H9 (cell line): ENCODE measurements around the gene CRNKL1. TPM values are rescaled to one million over a fixed set of nuclear protein-coding genes. Genes with fewer than 3 reads are reported as not detected.
A peak's percentile ranks its signal among the peaks of the same experiment; 100 is the strongest.

Experiments used
- DNase-seq: peaks from one replicate; pipeline ENCODE4 v3.0.0-alpha.2; 2017
- H2AFZ ChIP-seq: one replicate; pipeline ENCODE4 v1.6.1; 2013; ENCODE audit warnings: mild to moderate bottlenecking, low read length, control low read depth, moderate library complexity
- H2AK5ac ChIP-seq: 2 replicates; pipeline ENCODE4 v1.6.1; 2013; ENCODE audit warnings: low read length, control low read depth, mixed read lengths; ENCODE audit not compliant: insufficient read length
- H2BK120ac ChIP-seq: one replicate; pipeline ENCODE4 v1.6.1; 2013; ENCODE audit warnings: low read depth, mild to moderate bottlenecking, low read length, control low read depth, inconsistent platforms; ENCODE audit not compliant: poor library complexity, severe bottlenecking
- H2BK12ac ChIP-seq: 2 replicates; pipeline ENCODE4 v1.6.1; 2013; ENCODE audit warnings: low read length, control low read depth, mixed read lengths, low read depth; ENCODE audit not compliant: insufficient read length
- H2BK15ac ChIP-seq: 2 replicates; pipeline ENCODE4 v1.6.1; 2013; ENCODE audit warnings: low read depth, low read length, control low read depth
- H2BK20ac ChIP-seq: one replicate; pipeline ENCODE4 v1.6.1; 2013; ENCODE audit warnings: low read depth, mild to moderate bottlenecking, low read length, control low read depth, inconsistent platforms; ENCODE audit not compliant: poor library complexity, severe bottlenecking
- H2BK5ac ChIP-seq: 2 replicates; pipeline ENCODE4 v1.6.1; 2013; ENCODE audit warnings: low read length, control low read depth, mixed read lengths; ENCODE audit not compliant: insufficient read length
- H3K14ac ChIP-seq: 2 replicates; pipeline ENCODE4 v1.6.1; 2013; ENCODE audit warnings: low read length, control low read depth; ENCODE audit not compliant: insufficient read depth
- H3K18ac ChIP-seq: 2 replicates; pipeline ENCODE4 v1.6.1; 2013; ENCODE audit warnings: low read depth, mild to moderate bottlenecking, mixed read lengths, low read length, control low read depth; ENCODE audit not compliant: insufficient read length
- H3K23ac ChIP-seq: 2 replicates; pipeline ENCODE4 v1.6.1; 2013; ENCODE audit warnings: low read length, control low read depth, mixed read lengths, low read depth; ENCODE audit not compliant: insufficient read length
- H3K23me2 ChIP-seq: 2 replicates; pipeline ENCODE4 v1.6.1; 2013; ENCODE audit warnings: low read depth, mild to moderate bottlenecking, mixed read lengths, low read length, control low read depth; ENCODE audit not compliant: insufficient read length, poor library complexity, severe bottlenecking
- H3K27ac ChIP-seq: 2 replicates; pipeline ENCODE4 v1.5.1; 2013; ENCODE audit warnings: low read length, control low read depth, mixed read lengths, low read depth; ENCODE audit not compliant: insufficient read length
- H3K27me3 ChIP-seq: 2 replicates; pipeline ENCODE4 v1.6.1; 2013; ENCODE audit warnings: low read length, control low read depth, inconsistent platforms; ENCODE audit not compliant: insufficient read depth
- H3K4ac ChIP-seq: 2 replicates; pipeline ENCODE4 v1.6.1; 2013; ENCODE audit warnings: low read depth, mild to moderate bottlenecking, control low read depth, inconsistent platforms, low read length, moderate library complexity
- H3K4me1 ChIP-seq: 2 replicates; pipeline ENCODE4 v1.6.1; 2013; ENCODE audit warnings: low read length, control low read depth, inconsistent platforms; ENCODE audit not compliant: insufficient read depth
- H3K4me2 ChIP-seq: 2 replicates; pipeline ENCODE4 v1.6.1; 2013; ENCODE audit warnings: low read length, control low read depth, mixed read lengths; ENCODE audit not compliant: insufficient read length, insufficient read depth
- H3K56ac ChIP-seq: 2 replicates; pipeline ENCODE4 v1.6.1; 2013; ENCODE audit warnings: low read depth, mild to moderate bottlenecking, mixed read lengths, low read length, control low read depth; ENCODE audit not compliant: insufficient read length
- H3K79me1 ChIP-seq: 2 replicates; pipeline ENCODE4 v1.6.1; 2013; ENCODE audit warnings: low read depth, mild to moderate bottlenecking, moderate library complexity, low read length, control low read depth, inconsistent platforms; ENCODE audit not compliant: insufficient read depth, poor library complexity, severe bottlenecking
- H3K79me2 ChIP-seq: 2 replicates; pipeline ENCODE4 v1.6.1; 2013; ENCODE audit warnings: low read length, control low read depth, inconsistent platforms; ENCODE audit not compliant: insufficient read depth
- H3K9ac ChIP-seq: 2 replicates; pipeline ENCODE4 v1.6.1; 2013; ENCODE audit warnings: low read length, control low read depth, mixed read lengths; ENCODE audit not compliant: insufficient read length; ENCODE audit errors: extremely low read depth
- H3K9me3 ChIP-seq: one replicate; pipeline ENCODE4 v1.6.1; 2013; ENCODE audit warnings: low read depth, low read length, inconsistent platforms; ENCODE audit not compliant: control insufficient read depth
- H3T11ph ChIP-seq: one replicate; pipeline ENCODE4 v1.6.1; 2013; ENCODE audit warnings: mild to moderate bottlenecking, low read length, control low read depth, inconsistent platforms
- H4K20me1 ChIP-seq: one replicate; pipeline ENCODE4 v1.6.1; 2013; ENCODE audit not compliant: control insufficient read depth, insufficient read length, insufficient read depth
- H4K5ac ChIP-seq: 2 replicates; pipeline ENCODE4 v1.6.1; 2013; ENCODE audit warnings: low read depth, mild to moderate bottlenecking, mixed read lengths, low read length, control low read depth; ENCODE audit not compliant: insufficient read length
- H4K8ac ChIP-seq: replicated peaks from 2 replicates; pipeline ENCODE4 v1.6.1; 2013; ENCODE audit warnings: low read length, control low read depth, mixed read lengths, low read depth; ENCODE audit not compliant: insufficient read length
- H4K91ac ChIP-seq: 2 replicates; pipeline ENCODE4 v1.6.1; 2013; ENCODE audit warnings: low read depth, mild to moderate bottlenecking, moderate library complexity, mixed read lengths, low read length, control low read depth; ENCODE audit not compliant: insufficient read length
- H3K27ac Mint-ChIP-seq, 3 experiments: 2 replicates in 2 of 3; 3 replicates in 1 of 3; pipeline ENCODE4 v1.8.0; 2020 to 2021; ENCODE audit warnings: mixed read lengths in 3 of 3, mild to moderate bottlenecking in 1 of 3, moderate library complexity in 1 of 3
- H3K27me3 Mint-ChIP-seq: 2 replicates; pipeline ENCODE4 v1.8.0; 2021; ENCODE audit warnings: low read depth, mild to moderate bottlenecking, moderate library complexity, mixed read lengths
- H3K36me3 Mint-ChIP-seq, 3 experiments: 2 replicates in 2 of 3; 3 replicates in 1 of 3; pipeline ENCODE4 v1.8.0; 2020 to 2021; ENCODE audit warnings: low read depth in 3 of 3, mixed read lengths in 3 of 3; ENCODE audit not compliant: insufficient read depth in 1 of 3
- H3K4me1 Mint-ChIP-seq, 2 experiments: 2 replicates each; pipeline ENCODE4 v1.8.0; 2020; ENCODE audit warnings: mixed read lengths in 2 of 2
- H3K4me3 Mint-ChIP-seq, 2 experiments: 2 replicates in 1 of 2; 3 replicates in 1 of 2; pipeline ENCODE4 v1.8.0; 2020 to 2021; ENCODE audit warnings: mild to moderate bottlenecking in 2 of 2, mixed read lengths in 2 of 2, moderate library complexity in 1 of 2
- H3K9me3 Mint-ChIP-seq, 2 experiments: 2 replicates in 1 of 2; 3 replicates in 1 of 2; pipeline ENCODE4 v1.8.0; 2020; ENCODE audit warnings: mild to moderate bottlenecking in 2 of 2, mixed read lengths in 2 of 2, moderate library complexity in 1 of 2
- CTCF ChIP-seq: fragments of 200-600 bp; sonication (generic); conservative IDR thresholded peaks from 3 replicates; pipeline ENCODE4 v1.8.0; 2021; ENCODE audit warnings: antibody characterized with exemption, mild to moderate bottlenecking
- WGBS: extraction: QIAGEN DNeasy Blood & Tissue Kit; methylation state at CpG from one replicate; pipeline ENCODE4 v1.1.7; 2013; ENCODE audit warnings: missing lambda C conversion rate, low lambda C conversion rate, mixed read lengths; ENCODE audit not compliant: insufficient read length; ENCODE audit errors: extremely low coverage; 5-methylcytosine and 5-hydroxymethylcytosine counted together
- total RNA-seq: library from RNA; stranded (reverse); gene quantifications from 2 replicates; pipeline ENCODE4 v1.2.1, GENCODE V29; 2021

CRNKL1 gene
- total RNA-seq, 1 experiment from 2014 or later = 30.2 TPM

- Histone ChIP-seq H2BK12ac (no peak overlapping the region), H4K5ac (no peak overlapping the region), H3K9me3 (no peaks in the 10 kb centered on the region), H3K79me2 (peaks cover 11% of the 10 kb centered on the region; the same call in 1 of the 2 replicates), H4K91ac (no peak overlapping the region), H3K14ac (no peak overlapping the region), H3K4me2 (peak overlapping the region; percentile 44), H3K9ac (peak overlapping the region; percentile 39), H2AK5ac (no peak overlapping the region), H3K4me1 (peaks cover 2% of the 10 kb centered on the region; the same call in 1 of the 2 replicates), H3T11ph (no peak overlapping the region), H3K79me1 (peaks cover 6% of the 10 kb centered on the region), H4K20me1 (no peaks in the 10 kb centered on the region), H2BK20ac (no peak overlapping the region), H2AFZ (no peak overlapping the region), H3K27ac (no peak overlapping the region), H2BK15ac (no peak overlapping the region), H3K56ac (no peak overlapping the region), H4K8ac (no peak overlapping the region), H2BK5ac (no peak overlapping the region), H2BK120ac (no peak overlapping the region), H3K27me3 (no peaks in the 10 kb centered on the region), H3K23me2 (no peaks in the 10 kb centered on the region), H3K18ac (no peak overlapping the region), H3K4ac (no peak overlapping the region), H3K23ac (no peak overlapping the region)
- H3K9me3 Mint-ChIP-seq = no peaks in the 10 kb centered on the region
- H3K36me3 Mint-ChIP-seq = peaks cover 0 to 8% (median 6%) of the 10 kb centered on the region in 3 experiments; a peak in 4 of 7 replicates
- 0 out of 3 replicates have a peak, but pooled peaks have one; percentile 16 for TF ChIP-seq CTCF
- no peak for DNase-seq
- peak overlapping the region; percentile 83 to 88 for H3K4me3 Mint-ChIP-seq
- H3K27ac Mint-ChIP-seq = peak overlapping the region in 1 of 3 experiments; percentile 77; a peak in 2 of 7 replicates
- H3K4me1 Mint-ChIP-seq = peaks cover 16 to 27% of the 10 kb centered on the region in 2 experiments
- WGBS = no CpG with 5 or more reads among the region's 17 CpGs
- H3K27me3 Mint-ChIP-seq = no peaks in the 10 kb centered on the region; the same call in 1 of the 2 replicates
These were observed 34.5 kb downstream of the CRNKL1 start for GRCh38 chr20:20017844-20018185.
